ENCODE results near the gene PLCXD1.

Gene PLCXD1

DNA sequence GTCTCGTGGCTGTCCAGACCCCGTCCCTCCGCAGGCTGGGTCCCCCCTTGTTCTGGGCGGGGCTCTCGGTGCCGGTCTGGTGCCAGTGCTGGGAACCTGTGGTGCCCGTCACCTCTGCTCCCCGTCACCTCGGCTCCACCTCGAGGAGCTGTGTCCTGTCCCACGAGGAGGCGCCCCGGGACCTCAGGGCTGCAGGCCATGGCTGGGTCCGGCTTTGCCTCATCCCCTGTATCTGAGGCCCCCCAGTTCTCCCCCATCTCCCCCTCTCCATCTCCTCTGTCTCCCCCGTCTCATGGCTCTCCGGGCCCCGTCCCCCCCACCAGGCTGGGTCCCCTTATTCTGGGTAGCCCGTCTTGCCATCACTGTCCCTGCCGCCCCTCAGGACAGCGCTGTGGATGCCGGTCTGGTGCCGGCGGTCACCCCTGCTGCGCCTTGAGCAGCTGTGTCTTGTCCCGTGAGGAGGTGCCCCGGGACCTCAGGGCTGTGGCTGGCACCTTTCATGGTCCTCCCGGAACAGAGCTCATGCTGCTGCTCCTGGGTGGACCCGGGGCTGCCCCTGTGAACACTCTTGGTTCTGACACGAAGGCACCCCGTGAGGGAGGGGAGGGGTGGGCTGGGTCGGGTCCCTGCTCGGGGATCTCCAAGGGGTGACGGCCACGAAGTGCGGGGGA is 50.8 kb downstream of the PLCXD1 start:
- Histone ChIP-seq H3K79me1 (ENCODE audit: low read length) (peaks cover 2% of the 10 kb centered on the region), H3K27ac (ENCODE audit: low read depth, low read length) (no peak overlapping the region), H4K12ac (ENCODE audit: low read depth, low read length) (peak overlapping the region; percentile 27), H2BK12ac (ENCODE audit: low read length) (peak overlapping the region; percentile 1), H3K4me3 (ENCODE audit: low read depth, low read length) (no peak overlapping the region), H4K91ac (ENCODE audit: low read depth, low read length) (peak overlapping the region; percentile 10), H3K9ac (ENCODE audit: low read length) (no peak overlapping the region), H3K4me1 (ENCODE audit: control insufficient read depth in 1 of 2, insufficient read depth in 2 of 2, low read length in 2 of 2) (peaks cover 8 to 9% of the 10 kb centered on the region in 2 experiments), H2BK5ac (ENCODE audit: low read depth, low read length, poor library complexity) (no peak overlapping the region), H2AFZ (ENCODE audit: insufficient read depth, low read length, poor library complexity) (no peak overlapping the region), H2BK120ac (ENCODE audit: insufficient read depth, low read length, poor library complexity) (no peak overlapping the region), H3K9me3 (ENCODE audit: insufficient read depth, low read depth, low read length) (peaks cover 8% of the 10 kb centered on the region), H3K79me2 (ENCODE audit: control insufficient read depth, insufficient read depth, low read length, poor library complexity) (no peaks in the 10 kb centered on the region), H3K23ac (ENCODE audit: low read length) (no peak overlapping the region), H3K36me3 (ENCODE audit: control insufficient read depth in 1 of 2, insufficient read depth in 2 of 2, low read length in 2 of 2) (peaks cover 29 to 33% of the 10 kb centered on the region in 2 experiments), H3K14ac (ENCODE audit: low read length) (no peak overlapping the region), H3K4me2 (ENCODE audit: low read length) (peak overlapping the region; percentile 6), H3K4ac (ENCODE audit: low read depth, low read length) (no peak overlapping the region), H3K27me3 (ENCODE audit: insufficient read depth, low read length) (no peaks in the 10 kb centered on the region), H2AK5ac (ENCODE audit: low read length) (no peak overlapping the region), H4K8ac (ENCODE audit: low read depth, low read length) (no peak overlapping the region), H3K18ac (ENCODE audit: low read length) (no peak overlapping the region)
- no CpG with 5 or more reads among the region's 35 CpGs for WGBS (ENCODE audit: extremely low coverage, insufficient coverage, insufficient read length)
- no peak for DNase-seq

DNA sequence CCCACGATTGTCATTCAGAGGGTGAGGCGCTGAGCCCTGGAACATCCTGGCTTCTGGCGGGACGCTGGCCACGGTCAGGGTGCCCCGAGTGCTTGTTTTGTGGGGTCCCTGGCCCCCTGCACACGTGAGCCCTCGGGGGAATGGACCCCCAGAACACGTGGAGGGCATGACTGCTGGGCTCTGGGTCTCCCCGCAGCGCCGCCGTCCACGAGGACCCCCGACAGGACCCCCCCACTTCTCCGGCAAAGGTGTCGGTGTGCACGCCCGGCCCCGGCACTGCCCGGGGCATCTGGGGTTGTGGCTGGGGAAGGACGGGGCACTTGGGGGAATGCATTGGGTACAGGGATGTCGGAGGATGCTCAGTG is 51.3 kb downstream of the PLCXD1 start:
- no CpG with 5 or more reads among the region's 23 CpGs for WGBS (ENCODE audit: extremely low coverage, insufficient coverage, insufficient read length)
- H2BK12ac ChIP-seq (ENCODE audit: low read length) = no peak overlapping the region
- H4K12ac ChIP-seq (ENCODE audit: low read depth, low read length) = peak overlapping the region; percentile 36
- H3K27ac ChIP-seq (ENCODE audit: low read depth, low read length) = no peak overlapping the region
- DNase-seq = no peak
- no peak overlapping the region for H2AK5ac ChIP-seq (ENCODE audit: low read length)
- H4K8ac ChIP-seq (ENCODE audit: low read depth, low read length) = no peak overlapping the region
- H2AFZ ChIP-seq (ENCODE audit: insufficient read depth, low read length, poor library complexity) = no peak overlapping the region
- H2BK5ac ChIP-seq (ENCODE audit: low read depth, low read length, poor library complexity) = no peak overlapping the region
- no peak overlapping the region for H3K4me2 ChIP-seq (ENCODE audit: low read length)
- H3K18ac ChIP-seq (ENCODE audit: low read length) = no peak overlapping the region
- no peak overlapping the region for H3K23ac ChIP-seq (ENCODE audit: low read length)
- peaks cover 8 to 9% of the 10 kb centered on the region in 2 experiments for H3K4me1 ChIP-seq (ENCODE audit: control insufficient read depth in 1 of 2, insufficient read depth in 2 of 2, low read length in 2 of 2)
- no peak overlapping the region for H2BK120ac ChIP-seq (ENCODE audit: insufficient read depth, low read length, poor library complexity)
- peak overlapping the region; percentile 28 for H3K4me3 ChIP-seq (ENCODE audit: low read depth, low read length)
- no peak overlapping the region for H3K9ac ChIP-seq (ENCODE audit: low read length)
- no peak overlapping the region for H3K4ac ChIP-seq (ENCODE audit: low read depth, low read length)
- no peaks in the 10 kb centered on the region for H3K79me2 ChIP-seq (ENCODE audit: control insufficient read depth, insufficient read depth, low read length, poor library complexity)
- H3K27me3 ChIP-seq (ENCODE audit: insufficient read depth, low read length) = no peaks in the 10 kb centered on the region
- peaks cover 2% of the 10 kb centered on the region for H3K79me1 ChIP-seq (ENCODE audit: low read length)
- H3K9me3 ChIP-seq (ENCODE audit: insufficient read depth, low read depth, low read length) = peaks cover 9% of the 10 kb centered on the region
- peaks cover 32 to 36% of the 10 kb centered on the region in 2 experiments for H3K36me3 ChIP-seq (ENCODE audit: control insufficient read depth in 1 of 2, insufficient read depth in 2 of 2, low read length in 2 of 2)
- no peak overlapping the region for H4K91ac ChIP-seq (ENCODE audit: low read depth, low read length)
- no peak overlapping the region for H3K14ac ChIP-seq (ENCODE audit: low read length)

DNA sequence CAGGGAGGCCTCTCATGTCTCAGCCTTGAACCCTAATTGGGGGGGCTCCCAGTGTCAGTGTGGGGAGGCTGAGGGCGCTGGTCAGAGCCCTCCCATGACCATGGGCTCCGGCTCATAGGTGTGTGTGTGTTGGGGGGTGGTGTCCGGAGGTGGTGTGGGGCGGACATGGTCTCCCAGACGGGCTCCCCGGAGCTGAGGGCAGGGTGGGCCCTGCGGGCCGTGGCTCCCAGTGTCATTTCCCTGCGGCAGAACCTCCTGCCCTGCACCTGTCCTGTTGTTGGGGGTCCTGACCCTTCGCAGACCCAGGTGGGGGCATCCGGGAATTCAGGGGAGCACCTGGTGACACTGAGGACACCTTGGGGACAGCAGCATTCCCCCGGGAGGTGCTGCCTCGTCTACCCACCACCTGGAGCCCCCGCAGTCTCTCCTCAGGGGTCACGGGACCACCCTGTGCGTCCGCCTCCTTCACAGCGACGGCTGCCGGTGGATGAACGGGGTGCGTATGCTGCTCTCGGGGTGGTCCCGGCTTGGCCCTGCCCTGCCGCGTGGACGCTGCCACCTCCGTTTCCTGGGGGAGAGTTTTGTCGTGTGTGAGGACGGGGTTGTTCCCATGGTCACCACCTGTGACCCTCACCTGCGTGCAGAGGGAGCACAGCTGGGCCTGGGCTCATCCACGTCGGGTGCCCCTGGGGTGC is 51.9 kb downstream of the PLCXD1 start:
- H3K27ac ChIP-seq (ENCODE audit: low read depth, low read length) = no peak overlapping the region

DNA sequence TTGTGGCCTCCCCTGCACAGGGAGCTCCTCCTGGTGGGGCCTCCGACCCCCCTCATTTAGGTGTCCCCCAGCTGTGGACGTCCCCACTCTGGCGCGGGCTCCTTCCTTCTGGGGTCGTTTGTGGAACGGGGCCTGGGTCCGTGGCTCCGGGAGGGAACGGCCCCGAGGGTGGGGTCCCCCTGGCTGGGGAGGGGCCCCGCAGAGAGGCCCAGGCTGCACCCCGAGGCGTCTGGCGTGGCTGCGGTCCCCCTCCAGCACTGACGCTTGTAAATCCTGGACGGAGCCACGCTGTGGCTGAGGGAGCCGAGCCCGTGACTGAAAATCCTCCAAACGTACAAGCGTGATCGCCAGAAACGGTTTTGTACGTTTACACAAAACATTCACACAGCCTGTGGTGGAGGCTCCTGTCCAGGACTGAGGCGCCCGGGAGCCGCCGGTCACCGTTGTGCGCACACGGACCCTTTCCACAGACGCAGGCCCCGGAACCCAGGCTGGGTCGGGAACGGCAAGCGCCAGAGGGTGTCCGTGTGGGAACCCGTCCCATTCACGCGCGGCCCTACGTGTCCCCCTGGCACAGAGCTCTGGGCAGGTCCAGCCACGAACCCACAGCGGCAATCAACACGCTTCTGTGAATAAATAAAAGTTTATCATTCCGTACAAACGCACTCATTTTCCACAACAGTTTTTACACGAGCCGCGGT is 52.6 kb downstream of the PLCXD1 start:
- no peak overlapping the region for H2BK120ac ChIP-seq (ENCODE audit: insufficient read depth, low read length, poor library complexity)
- H3K9ac ChIP-seq (ENCODE audit: low read length) = no peak overlapping the region
- no peak overlapping the region for H4K8ac ChIP-seq (ENCODE audit: low read depth, low read length)
- peaks cover 42 to 46% of the 10 kb centered on the region in 2 experiments for H3K36me3 ChIP-seq (ENCODE audit: control insufficient read depth in 1 of 2, insufficient read depth in 2 of 2, low read length in 2 of 2)
- H3K4me3 ChIP-seq (ENCODE audit: low read depth, low read length) = no peak overlapping the region
- H4K91ac ChIP-seq (ENCODE audit: low read depth, low read length) = no peak overlapping the region
- H3K4ac ChIP-seq (ENCODE audit: low read depth, low read length) = no peak overlapping the region
- no peak overlapping the region for H2AFZ ChIP-seq (ENCODE audit: insufficient read depth, low read length, poor library complexity)
- peaks cover 13% of the 10 kb centered on the region for H3K9me3 ChIP-seq (ENCODE audit: insufficient read depth, low read depth, low read length)
- H3K27me3 ChIP-seq (ENCODE audit: insufficient read depth, low read length) = no peaks in the 10 kb centered on the region
- no peak overlapping the region for H2BK12ac ChIP-seq (ENCODE audit: low read length)
- no peak for DNase-seq
- H3K27ac ChIP-seq (ENCODE audit: low read depth, low read length) = no peak overlapping the region
- H3K4me1 ChIP-seq (ENCODE audit: control insufficient read depth in 1 of 2, insufficient read depth in 2 of 2, low read length in 2 of 2) = peaks cover 8 to 9% of the 10 kb centered on the region in 2 experiments
- H2BK5ac ChIP-seq (ENCODE audit: low read depth, low read length, poor library complexity) = no peak overlapping the region
- no CpG with 5 or more reads among the region's 51 CpGs for WGBS (ENCODE audit: extremely low coverage, insufficient coverage, insufficient read length)
- H2AK5ac ChIP-seq (ENCODE audit: low read length) = no peak overlapping the region
- no peak overlapping the region for H4K12ac ChIP-seq (ENCODE audit: low read depth, low read length)
- H3K79me1 ChIP-seq (ENCODE audit: low read length) = peaks cover 2% of the 10 kb centered on the region
- H3K14ac ChIP-seq (ENCODE audit: low read length) = no peak overlapping the region
- no peaks in the 10 kb centered on the region for H3K79me2 ChIP-seq (ENCODE audit: control insufficient read depth, insufficient read depth, low read length, poor library complexity)
- no peak overlapping the region for H3K23ac ChIP-seq (ENCODE audit: low read length)
- H3K4me2 ChIP-seq (ENCODE audit: low read length) = no peak overlapping the region
- no peak overlapping the region for H3K18ac ChIP-seq (ENCODE audit: low read length)

More for the DNA sequence above, 51.9 kb downstream of the PLCXD1 start:
- Histone ChIP-seq H4K91ac (ENCODE audit: low read depth, low read length) (no peak overlapping the region), H3K9ac (ENCODE audit: low read length) (no peak overlapping the region), H3K4me2 (ENCODE audit: low read length) (no peak overlapping the region), H2AK5ac (ENCODE audit: low read length) (no peak overlapping the region), H3K79me1 (ENCODE audit: low read length) (peaks cover 2% of the 10 kb centered on the region), H3K4me3 (ENCODE audit: low read depth, low read length) (no peak overlapping the region), H2BK120ac (ENCODE audit: insufficient read depth, low read length, poor library complexity) (no peak overlapping the region), H3K27me3 (ENCODE audit: insufficient read depth, low read length) (no peaks in the 10 kb centered on the region), H2BK5ac (ENCODE audit: low read depth, low read length, poor library complexity) (no peak overlapping the region), H3K9me3 (ENCODE audit: insufficient read depth, low read depth, low read length) (peaks cover 9% of the 10 kb centered on the region), H3K4me1 (ENCODE audit: control insufficient read depth in 1 of 2, insufficient read depth in 2 of 2, low read length in 2 of 2) (peaks cover 8 to 9% of the 10 kb centered on the region in 2 experiments), H3K23ac (ENCODE audit: low read length) (no peak overlapping the region), H3K36me3 (ENCODE audit: control insufficient read depth in 1 of 2, insufficient read depth in 2 of 2, low read length in 2 of 2) (peaks cover 35 to 40% of the 10 kb centered on the region in 2 experiments), H2AFZ (ENCODE audit: insufficient read depth, low read length, poor library complexity) (no peak overlapping the region), H4K12ac (ENCODE audit: low read depth, low read length) (peak overlapping the region; percentile 36), H3K14ac (ENCODE audit: low read length) (no peak overlapping the region), H2BK12ac (ENCODE audit: low read length) (no peak overlapping the region), H3K4ac (ENCODE audit: low read depth, low read length) (no peak overlapping the region), H4K8ac (ENCODE audit: low read depth, low read length) (no peak overlapping the region), H3K18ac (ENCODE audit: low read length) (no peak overlapping the region), H3K79me2 (ENCODE audit: control insufficient read depth, insufficient read depth, low read length, poor library complexity) (no peaks in the 10 kb centered on the region)
- WGBS (ENCODE audit: extremely low coverage, insufficient coverage, insufficient read length) = no CpG with 5 or more reads among the region's 33 CpGs
- no peak for DNase-seq
